GM12878 (cell line): Measurements from ENCODE around the gene GAPT. TPM values are rescaled to one million over a fixed set of nuclear protein-coding genes. Genes with fewer than 3 reads are reported as not detected.

ENCODE experiments used
- ATAC-seq: fragments of 200-7000 bp; cut with Tn5 transposase; 3 replicates; pipeline ENCODE4 v1.9.1; 2020; ENCODE audit warnings: mild to moderate bottlenecking, moderate library complexity
- BruUV-seq: library from RNA; stranded (reverse); fragments of 400-500 nt; replicated peaks from 2 replicates; lab custom pipeline; 2021; lab: Mats Ljungman, UMichigan
- CTCF ChIA-PET: fragments of 300-600 bp; sonication (Branson Sonifier 250); formaldehyde crosslinking; extraction: SDS; loops from one replicate; lab custom pipeline; 2021; ENCODE audit warnings: inconsistent platforms; lab: Yijun Ruan, JAX
- POLR2A ChIA-PET: fragments of 350-600 bp; formaldehyde crosslinking; extraction: SDS; loops from one replicate; lab custom pipeline; 2021; ENCODE audit warnings: inconsistent platforms; lab: Charles Lee
- RAD21 ChIA-PET: fragments of 300-600 bp; sonication (Branson Sonifier 250); formaldehyde crosslinking; loops from one replicate; lab custom pipeline; 2023; ENCODE audit warnings: antibody characterized with exemption; ENCODE audit not compliant: unreplicated experiment; lab: Charles Lee
- SMC1A ChIA-PET: fragments of 300-600 bp; sonication (Branson Sonifier 250); formaldehyde crosslinking; loops from one replicate; lab custom pipeline; 2023; ENCODE audit not compliant: unreplicated experiment, uncharacterized antibody; lab: Charles Lee
- DNase-seq: peaks from one replicate; pipeline ENCODE4 v3.0.0-alpha.2; 2011; ENCODE audit warnings: low read depth, low spot score
- FAIRE-seq: peaks from 3 replicates; lab custom pipeline; 2011; peaks lifted over from hg19 to GRCh38; lab: Jason Lieb, UNC
- H2AFZ ChIP-seq: 2 replicates; pipeline ENCODE4 v1.6.0; 2011; ENCODE audit warnings: low read depth, low read length, control low read depth; ENCODE audit not compliant: control insufficient read depth
- H3K27ac ChIP-seq: 2 replicates; pipeline ENCODE4 v1.5.1; 2011; ENCODE audit warnings: control low read depth; ENCODE audit not compliant: control insufficient read depth, insufficient read depth
- H3K27me3 ChIP-seq, 2 experiments: replicated peaks in 1 of 2; 2 replicates each; pipeline versions ENCODE4 v1.6.0 to v1.6.1; 2011; ENCODE audit warnings: low read length in 1 of 2; ENCODE audit not compliant: control insufficient read depth in 2 of 2, insufficient read depth in 2 of 2
- H3K36me3 ChIP-seq, 2 experiments: 2 replicates each; pipeline ENCODE4 v1.5.1; 2011; ENCODE audit warnings: low read length in 1 of 2; ENCODE audit not compliant: control insufficient read depth in 2 of 2, insufficient read depth in 2 of 2
- H3K4me1 ChIP-seq: 2 replicates; pipeline ENCODE4 v1.6.1; 2011; ENCODE audit warnings: mild to moderate bottlenecking, low read length, moderate library complexity, mixed read lengths; ENCODE audit not compliant: control insufficient read depth, insufficient read depth
- H3K4me2 ChIP-seq: 2 replicates; pipeline ENCODE4 v1.6.0; 2011; ENCODE audit warnings: control low read depth; ENCODE audit not compliant: control insufficient read depth, insufficient read depth
- H3K4me3 ChIP-seq: fragments of 200-600 bp; sonication (generic); 2 replicates; pipeline ENCODE4 v1.5.1; 2016
- H3K79me2 ChIP-seq: 2 replicates; pipeline ENCODE4 v1.6.0; 2011; ENCODE audit warnings: low read length; ENCODE audit not compliant: control insufficient read depth, insufficient read depth
- H3K9ac ChIP-seq: 2 replicates; pipeline ENCODE4 v1.8.0; 2011; ENCODE audit warnings: low read length, control low read depth, mixed read lengths; ENCODE audit not compliant: control insufficient read depth, insufficient read depth
- H3K9me3 ChIP-seq: replicated peaks from 3 replicates; pipeline ENCODE4 v1.5.1; 2011; ENCODE audit warnings: mild to moderate bottlenecking, low read length; ENCODE audit not compliant: control insufficient read depth, insufficient read depth
- H4K20me1 ChIP-seq: 2 replicates; pipeline ENCODE4 v1.6.0; 2011; ENCODE audit not compliant: control insufficient read depth, insufficient read depth
- ATF7 ChIP-seq: fragments of 450-650 bp; IDR thresholded peaks from 2 replicates; pipeline ENCODE4 v1.6.1; 2016; ENCODE audit warnings: low read depth, mild to moderate bottlenecking
- BCL3 ChIP-seq: IDR thresholded peaks from 2 replicates; pipeline ENCODE4 v1.6.1; 2011; ENCODE audit warnings: borderline replicate concordance, low read depth, mild to moderate bottlenecking, moderate library complexity, low read length; ENCODE audit not compliant: insufficient read depth, poor library complexity, severe bottlenecking
- BRCA1 ChIP-seq: IDR thresholded peaks from 2 replicates; pipeline ENCODE4 v1.6.1; 2011; ENCODE audit warnings: low read depth, low read length, improper control_type of control experiment
- EGR1 ChIP-seq, 2 experiments: IDR thresholded peaks; 1 replicate in 1 of 2; 2 replicates in 1 of 2; pipeline ENCODE4 v1.6.1; 2011 to 2012; ENCODE audit warnings: low read depth in 2 of 2, low read length in 2 of 2, borderline replicate concordance in 1 of 2, mild to moderate bottlenecking in 1 of 2, moderate library complexity in 1 of 2
- FOXM1 ChIP-seq: IDR thresholded peaks from 2 replicates; pipeline ENCODE4 v1.6.1; 2012; ENCODE audit warnings: low read depth, mild to moderate bottlenecking, inconsistent platforms, low read length, moderate library complexity
- HCFC1 ChIP-seq: fragments of 150-350 bp; IDR thresholded peaks from 2 replicates; pipeline ENCODE4 v1.6.1; 2014; ENCODE audit warnings: low read length
- HDAC6 ChIP-seq: fragments of 200-600 bp; sonication (generic); IDR thresholded peaks from one replicate; pipeline ENCODE4 v1.8.0; 2017; ENCODE audit warnings: antibody characterized with exemption; ENCODE audit not compliant: unreplicated experiment
- KDM1A ChIP-seq: fragments of 200-600 bp; sonication (generic); IDR thresholded peaks from 2 replicates; pipeline ENCODE4 v1.6.1; 2016; ENCODE audit warnings: borderline replicate concordance
- MEF2A ChIP-seq: IDR thresholded peaks from 2 replicates; pipeline ENCODE4 v1.6.1; 2011; ENCODE audit warnings: low read depth, mild to moderate bottlenecking, low read length, moderate library complexity; ENCODE audit not compliant: insufficient read depth
- NFYA ChIP-seq: IDR thresholded peaks from 2 replicates; pipeline ENCODE4 v1.6.1; 2011; ENCODE audit warnings: low read depth, mild to moderate bottlenecking, low read length, improper control_type of control experiment, borderline replicate concordance
- PAX8 ChIP-seq: fragments of 450-650 bp; IDR thresholded peaks from 2 replicates; pipeline ENCODE4 v1.6.1; 2017; ENCODE audit warnings: mild to moderate bottlenecking, moderate library complexity
- SIN3A ChIP-seq: IDR thresholded peaks from 2 replicates; pipeline ENCODE4 v1.6.1; 2012; ENCODE audit warnings: low read depth, low read length, improper control_type of control experiment
- SMAD5 ChIP-seq: IDR thresholded peaks from 2 replicates; pipeline ENCODE4 v1.6.1; 2016; ENCODE audit warnings: antibody characterized with exemption, low read depth
- SPI1 ChIP-seq: IDR thresholded peaks from 2 replicates; pipeline ENCODE4 v1.6.1; 2011; ENCODE audit warnings: low read depth, mild to moderate bottlenecking, low read length, moderate library complexity, borderline replicate concordance; ENCODE audit not compliant: insufficient read depth
- TCF7 ChIP-seq: IDR thresholded peaks from 2 replicates; pipeline ENCODE4 v1.6.1; 2014; ENCODE audit warnings: antibody characterized with exemption, borderline replicate concordance
- ZNF24 ChIP-seq: fragments of 450-650 bp; IDR thresholded peaks from 2 replicates; pipeline ENCODE4 v1.6.1; 2017; ENCODE audit warnings: antibody characterized with exemption, mild to moderate bottlenecking
- WGBS: methylation state at CpG from one replicate; pipeline ENCODE4 v1.1.6; 2016; ENCODE audit warnings: low lambda C conversion rate; ENCODE audit not compliant: insufficient replicate concordance, insufficient coverage; ENCODE audit errors: missing lambda C conversion rate; 5-methylcytosine and 5-hydroxymethylcytosine counted together
- in situ Hi-C: fragments of 300-500 bp; cut with MboI; formaldehyde crosslinking; loops from 9 replicates; pipeline ENCODE4 v1.14.3; 2018; ENCODE audit warnings: mixed read lengths
- intact Hi-C: fragments of 100-400 bp; cut with micrococcal nuclease; formaldehyde crosslinking; loops from one replicate; pipeline ENCODE4 v1.14.2; 2022; ENCODE audit not compliant: unreplicated experiment
- polyA plus RNA-seq, 11 experiments: library from polyadenylated mRNA; depleted of rRNA in 4 of 11; unstranded in 6 of 11; stranded (reverse) in 5 of 11; fragments of >200 nt; fragmentation: Nextera tagmentation in 4 of 11; fragmentation: Illumina TruSeq in 1 of 11; extraction: Ambion mirVana in 4 of 11; extraction: Trizol in 1 of 11; gene quantifications; 1 replicate in 1 of 11; 2 replicates in 10 of 11; pipeline versions ENCODE4 v1.2.1 to v1.2.3, GENCODE V29; 2011 to 2016; ENCODE audit warnings: inconsistent platforms in 2 of 11, missing spikeins in 2 of 11, low read depth in 1 of 11
- total RNA-seq, 4 experiments: library from RNA; depleted of rRNA in 3 of 4; stranded (reverse); fragments of >200 nt in 3 of 4; fragmentation: Illumina TruSeq in 1 of 4; extraction: Trizol in 1 of 4; gene quantifications; 2 replicates each; pipeline versions ENCODE4 v1.2.1 to v1.2.3, GENCODE V29; 2013 to 2021
- TF ChIP-seq, protein P1 (sequence below): IDR thresholded peaks from 2 replicates; pipeline ENCODE4 v1.6.1; 2012; ENCODE audit warnings: low read length, inconsistent platforms

The GAPT gene
- total and polyA plus RNA-seq, 10 of the 15 experiments (the other 5 are each of a cell fraction or from before 2014, with no cell fraction given): 0.15 to 0.96 (median 0.57) TPM; not detected in 2

GRCh38 chr5:58505502-58505901 lies 14.3 kb downstream of the GAPT start (continued):
- TF ChIP-seq NFYA: no peak
- TF ChIP-seq SIN3A: no peak
- no peak for TF ChIP-seq EGR1 (IDR thresholded peaks at IDR 0.05; ENCODE audit: borderline replicate concordance in 1 of 2, low read depth in 2 of 2, low read length in 2 of 2)
- TF ChIP-seq HDAC6: no peak
- no peak for TF ChIP-seq ATF7
- TF ChIP-seq FOXM1: no peak
- TF ChIP-seq ZNF24: no peak
- TF ChIP-seq MEF2A: no peak
- no peak for TF ChIP-seq PAX8
- TF ChIP-seq, protein P1, sequence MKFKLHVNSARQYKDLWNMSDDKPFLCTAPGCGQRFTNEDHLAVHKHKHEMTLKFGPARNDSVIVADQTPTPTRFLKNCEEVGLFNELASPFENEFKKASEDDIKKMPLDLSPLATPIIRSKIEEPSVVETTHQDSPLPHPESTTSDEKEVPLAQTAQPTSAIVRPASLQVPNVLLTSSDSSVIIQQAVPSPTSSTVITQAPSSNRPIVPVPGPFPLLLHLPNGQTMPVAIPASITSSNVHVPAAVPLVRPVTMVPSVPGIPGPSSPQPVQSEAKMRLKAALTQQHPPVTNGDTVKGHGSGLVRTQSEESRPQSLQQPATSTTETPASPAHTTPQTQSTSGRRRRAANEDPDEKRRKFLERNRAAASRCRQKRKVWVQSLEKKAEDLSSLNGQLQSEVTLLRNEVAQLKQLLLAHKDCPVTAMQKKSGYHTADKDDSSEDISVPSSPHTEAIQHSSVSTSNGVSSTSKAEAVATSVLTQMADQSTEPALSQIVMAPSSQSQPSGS: no peak
- no peak for TF ChIP-seq SMAD5

- H3K4me1 ChIP-seq: peaks cover 5% of the 10 kb centered on the region
Measured at GRCh38 chr5:58505971-58506640, 14.9 kb downstream of the GAPT start.

More at GRCh38 chr5:58505971-58506640, 14.9 kb downstream of the GAPT start:
- RAD21 ChIA-PET: interaction anchor here (0.6 kb wide), 1 partner anchor 303 kb away, joined by 3 read pairs; no protein-coding TSS in a partner anchor
- 4% methylated on average over 1 of the region's 2 CpGs for WGBS
- in situ Hi-C loops: loop anchor here (10.0 kb wide), 1 partner anchor 339 kb away; no protein-coding TSS in a partner anchor
- no peaks in the 10 kb centered on the region for H3K79me2 ChIP-seq
- ATAC-seq (peak; percentile 62), DNase-seq (no peak), FAIRE-seq (no peak)
- no peaks in the 10 kb centered on the region for H3K36me3 ChIP-seq
- H3K27ac ChIP-seq: no peak overlapping the region
- intact Hi-C loops: no loop called here
- no peaks in the 10 kb centered on the region for H4K20me1 ChIP-seq
- H3K9ac ChIP-seq: no peak overlapping the region
- H3K9me3 ChIP-seq: no peaks in the 10 kb centered on the region
- BruUV-seq: no TSS peak
- TF ChIP-seq HCFC1 (no peak), BCL3 (no peak), KDM1A (no peak), TCF7 (no peak), BRCA1 (no peak), SPI1 (peak; percentile 71)
- TF ChIP-seq, all 136 proteins: peak for 1
- H3K4me3 ChIP-seq: no peak overlapping the region
- no peak overlapping the region for H2AFZ ChIP-seq
- SMC1A ChIA-PET: interaction anchor here (0.7 to 2.8 kb wide), 7 partner anchors 8 to 344 kb away, joined by 3 to 10 read pairs (median 3); partner anchors contain the start of gene GAPT
- no peaks in the 10 kb centered on the region for H3K27me3 ChIP-seq
- H3K4me2 ChIP-seq: peak overlapping the region; percentile 44; the same call in 1 of the 2 replicates
- POLR2A ChIA-PET: interaction anchor here (0.6 to 0.7 kb wide), 2 partner anchors 9 to 364 kb away, joined by 3 read pairs; no protein-coding TSS in a partner anchor
- CTCF ChIA-PET: interaction anchor here (1.1 kb wide), 1 partner anchor 45 kb away, joined by 3 read pairs; no protein-coding TSS in a partner anchor
